Liver (tissue), 9 donors: ENCODE measurements around the gene UBR1. TPM values are rescaled to one million over a fixed set of nuclear protein-coding genes. Genes with fewer than 3 reads are reported as not detected.
A peak's percentile ranks its signal among the peaks of the same experiment; 100 is the strongest.

ENCODE experiments used
- DNase-seq: peaks from one replicate; pipeline ENCODE4 v3.0.0-alpha.2; 2017; ENCODE audit warnings: low spot score
- H3K27ac ChIP-seq, 2 donors: one replicate each; pipeline ENCODE4 v1.7.0; 2013; ENCODE audit warnings: inconsistent platforms in 2 of 2, low read length in 2 of 2, control low read depth in 1 of 2, low read depth in 1 of 2, mild to moderate bottlenecking in 1 of 2
- H3K27me3 ChIP-seq, 4 donors: one replicate each; pipeline versions ENCODE4 v1.6.1 to v1.7.0; 2013; ENCODE audit warnings: low read length in 3 of 4, inconsistent platforms in 1 of 4, mild to moderate bottlenecking in 1 of 4, moderate library complexity in 1 of 4; ENCODE audit not compliant: control insufficient read depth in 4 of 4, insufficient read depth in 4 of 4
- H3K36me3 ChIP-seq, 4 donors: one replicate each; pipeline versions ENCODE4 v1.6.1 to v1.7.0; 2013; ENCODE audit warnings: low read length in 3 of 4, mild to moderate bottlenecking in 3 of 4, low read depth in 1 of 4, moderate library complexity in 1 of 4; ENCODE audit not compliant: control insufficient read depth in 4 of 4, insufficient read depth in 3 of 4
- H3K4me1 ChIP-seq, 4 donors: one replicate each; pipeline versions ENCODE4 v1.6.1 to v1.7.0; 2013; ENCODE audit warnings: low read length in 3 of 4, mild to moderate bottlenecking in 3 of 4, moderate library complexity in 1 of 4; ENCODE audit not compliant: control insufficient read depth in 4 of 4, insufficient read depth in 4 of 4
- H3K4me3 ChIP-seq, 3 donors: one replicate each; pipeline versions ENCODE4 v1.6.1 to v1.7.0; 2013; ENCODE audit warnings: low read length in 3 of 3, control low read depth in 1 of 3, low read depth in 1 of 3, mild to moderate bottlenecking in 1 of 3
- H3K9ac ChIP-seq, 2 donors: one replicate each; pipeline ENCODE4 v1.7.0; 2013; ENCODE audit warnings: low read length in 2 of 2, mild to moderate bottlenecking in 2 of 2, moderate library complexity in 2 of 2, control low read depth in 1 of 2, low read depth in 1 of 2
- H3K9me3 ChIP-seq, 4 donors: one replicate each; pipeline versions ENCODE4 v1.6.1 to v1.7.0; 2013; ENCODE audit warnings: low read length in 3 of 4; ENCODE audit not compliant: control insufficient read depth in 4 of 4
- ATF3 ChIP-seq: IDR thresholded peaks from 2 replicates; pipeline ENCODE4 v1.6.1; 2016; ENCODE audit warnings: antibody characterized with exemption
- CTCF ChIP-seq: fragments of 150-350 bp; IDR thresholded peaks from 2 replicates; pipeline ENCODE4 v1.5.1; 2017; ENCODE audit warnings: improper control_type of control experiment, low read depth, low read length; ENCODE audit not compliant: missing input control
- EGR1 ChIP-seq, 2 donors: IDR thresholded peaks; 2 replicates each; pipeline ENCODE4 v1.6.1; 2016 to 2018; ENCODE audit warnings: antibody characterized with exemption in 2 of 2, low read depth in 2 of 2
- FOXA1 ChIP-seq: IDR thresholded peaks from 2 replicates; pipeline ENCODE4 v1.6.1; 2016; ENCODE audit warnings: antibody characterized with exemption
- FOXA2 ChIP-seq: IDR thresholded peaks from 2 replicates; pipeline ENCODE4 v1.6.1; 2016; ENCODE audit warnings: antibody characterized with exemption
- GABPA ChIP-seq, 2 donors: IDR thresholded peaks in 1 of 2; conservative IDR thresholded peaks in 1 of 2; 2 replicates each; pipeline ENCODE4 v1.6.1; 2016; ENCODE audit warnings: antibody characterized with exemption in 2 of 2, mild to moderate bottlenecking in 1 of 2, moderate library complexity in 1 of 2
- HNF4A ChIP-seq, 2 donors: conservative IDR thresholded peaks; 2 replicates each; pipeline ENCODE4 v1.6.1; 2016; ENCODE audit warnings: antibody characterized with exemption in 2 of 2, mild to moderate bottlenecking in 2 of 2
- HNF4G ChIP-seq: IDR thresholded peaks from 2 replicates; pipeline ENCODE4 v1.6.1; 2016; ENCODE audit warnings: antibody characterized with exemption
- JUND ChIP-seq, 2 donors: IDR thresholded peaks; 2 replicates each; pipeline ENCODE4 v1.6.1; 2016; ENCODE audit warnings: antibody characterized with exemption in 2 of 2
- NR2F2 ChIP-seq: IDR thresholded peaks from 2 replicates; pipeline ENCODE4 v1.6.1; 2016; ENCODE audit warnings: antibody characterized with exemption
- RAD21 ChIP-seq, 2 donors: IDR thresholded peaks; 2 replicates each; pipeline ENCODE4 v1.6.1; 2016; ENCODE audit warnings: antibody characterized with exemption in 2 of 2, mild to moderate bottlenecking in 2 of 2
- REST ChIP-seq: IDR thresholded peaks from 2 replicates; pipeline ENCODE4 v1.6.1; 2016; ENCODE audit warnings: antibody characterized with exemption, mild to moderate bottlenecking
- RXRA ChIP-seq, 2 donors: IDR thresholded peaks; 2 replicates each; pipeline ENCODE4 v1.6.1; 2017 to 2018; ENCODE audit warnings: antibody characterized with exemption in 2 of 2, mild to moderate bottlenecking in 1 of 2
- SP1 ChIP-seq: IDR thresholded peaks from 2 replicates; pipeline ENCODE4 v1.6.1; 2018; ENCODE audit warnings: antibody characterized with exemption, mild to moderate bottlenecking
- TAF1 ChIP-seq: conservative IDR thresholded peaks from 2 replicates; pipeline ENCODE4 v1.6.1; 2016; ENCODE audit warnings: antibody characterized with exemption, mild to moderate bottlenecking
- YY1 ChIP-seq: IDR thresholded peaks from 2 replicates; pipeline ENCODE4 v1.6.1; 2016; ENCODE audit warnings: antibody characterized with exemption, mild to moderate bottlenecking
- ZBTB33 ChIP-seq: IDR thresholded peaks from 2 replicates; pipeline ENCODE4 v1.6.1; 2016; ENCODE audit warnings: antibody characterized with exemption
- WGBS: extraction: QIAGEN DNeasy Blood & Tissue Kit; methylation state at CpG from one replicate; pipeline ENCODE4 v1.1.7; 2013; 5-methylcytosine and 5-hydroxymethylcytosine counted together
- polyA plus RNA-seq, 2 donors: library from polyadenylated mRNA; stranded (reverse) in 1 of 2; unstranded in 1 of 2; fragments of 200-250 nt in 1 of 2; fragments of >200 nt in 1 of 2; fragmentation: Nextera tagmentation in 1 of 2; extraction: Ambion mirVana in 1 of 2; gene quantifications; one replicate each; pipeline versions ENCODE4 v1.2.1 to v1.2.3, GENCODE V29; 2013 to 2015
- total RNA-seq, 2 donors: library from RNA; depleted of rRNA; stranded (reverse); fragments of >200 nt; gene quantifications; one replicate each; pipeline ENCODE4 v1.2.3, GENCODE V29; 2014
- donor health status: healthy.
- donor health status: healthy.
- donor health status: healthy.
- donor health status: healthy.
- donor health status: healthy.

Gene UBR1
- total and polyA plus RNA-seq, 4 donors = 3.7 to 25.3 (median 10.9) TPM

GRCh38 chr15:42971830-42972229 is 134.0 kb downstream of the UBR1 start (continued):
- TF ChIP-seq ZBTB33 (peak; percentile 63), GABPA (IDR thresholded peaks at IDR 0.05 in 1 of 2, conservative IDR thresholded peaks at IDR 0.05 in 1 of 2) (no peak), RAD21 (IDR thresholded peaks at IDR 0.05) (peak in 1 of 2 donors; percentile 22), EGR1 (IDR thresholded peaks at IDR 0.05; ENCODE audit: low read depth in 2 of 2) (no peak), FOXA1 (peak; percentile 94), NR2F2 (no peak), TAF1 (no peak), SP1 (peak; percentile 50), FOXA2 (peak; percentile 96), YY1 (peak; percentile 47), ATF3 (no peak)

GRCh38 chr15:42964476-42964875 is 141.4 kb downstream of the UBR1 start:
- no peak overlapping the region for H3K27ac ChIP-seq
- H3K27me3 ChIP-seq = no peaks in the 10 kb centered on the region
- H3K4me3 ChIP-seq = no peak overlapping the region
- no peaks in the 10 kb centered on the region for H3K4me1 ChIP-seq
- H3K36me3 ChIP-seq = peaks cover 6 to 33% (median 19%) of the 10 kb centered on the region in 4 donors
- no peak overlapping the region for H3K9ac ChIP-seq
- no peaks in the 10 kb centered on the region for H3K9me3 ChIP-seq
- TF ChIP-seq FOXA1 (no peak), RAD21 (IDR thresholded peaks at IDR 0.05) (no peak), JUND (IDR thresholded peaks at IDR 0.05) (no peak), FOXA2 (no peak), HNF4A (conservative IDR thresholded peaks at IDR 0.05) (no peak), CTCF (no peak)
- 96% methylated on average over 5 of the region's 5 CpGs for WGBS
- DNase-seq = no peak

GRCh38 chr15:42955518-42955917 is 150.3 kb downstream of the UBR1 start:
- Histone ChIP-seq H3K27me3 (no peaks in the 10 kb centered on the region), H3K27ac (no peak overlapping the region), H3K9me3 (peaks cover 0 to 1% (median 0%) of the 10 kb centered on the region in 4 donors), H3K9ac (no peak overlapping the region), H3K36me3 (peaks cover 6 to 42% (median 32%) of the 10 kb centered on the region in 4 donors), H3K4me3 (no peak overlapping the region), H3K4me1 (no peaks in the 10 kb centered on the region)
- DNase-seq = no peak
- no peak for TF ChIP-seq EGR1 (IDR thresholded peaks at IDR 0.05; ENCODE audit: low read depth in 2 of 2)
- no peak for TF ChIP-seq FOXA1
- no peak for TF ChIP-seq GABPA (IDR thresholded peaks at IDR 0.05 in 1 of 2, conservative IDR thresholded peaks at IDR 0.05 in 1 of 2)
- TF ChIP-seq RAD21 (IDR thresholded peaks at IDR 0.05) = no peak
- no peak for TF ChIP-seq HNF4A (conservative IDR thresholded peaks at IDR 0.05)
- no peak for TF ChIP-seq ZBTB33
- TF ChIP-seq HNF4G = no peak
- TF ChIP-seq CTCF = no peak
- no peak for TF ChIP-seq TAF1
- TF ChIP-seq JUND (IDR thresholded peaks at IDR 0.05) = no peak
- no peak for TF ChIP-seq FOXA2
- TF ChIP-seq ATF3 = no peak
- no peak for TF ChIP-seq YY1
- TF ChIP-seq RXRA (IDR thresholded peaks at IDR 0.05) = no peak
- no peak for TF ChIP-seq REST
